Measurements from ENCODE around the gene RARB.

GRCh38 chr3:25380222-25380739 is 47.8 kb upstream of the RARB start:
- TF ChIP-seq EP300 (IDR thresholded peaks at IDR 0.05) (no peak), CTCF (IDR thresholded peaks at IDR 0.05) (no peak)

Data from stomach (tissue), 4 donors.